Embryonic facial prominence (tissue), 1 donor: ENCODE data around the gene DLEC1.

Experiments used
- DNase-seq: peaks from one replicate; pipeline ENCODE4 v3.0.0-alpha.2; 2016; ENCODE audit errors: extremely low spot score

The DLEC1 gene, protein sequence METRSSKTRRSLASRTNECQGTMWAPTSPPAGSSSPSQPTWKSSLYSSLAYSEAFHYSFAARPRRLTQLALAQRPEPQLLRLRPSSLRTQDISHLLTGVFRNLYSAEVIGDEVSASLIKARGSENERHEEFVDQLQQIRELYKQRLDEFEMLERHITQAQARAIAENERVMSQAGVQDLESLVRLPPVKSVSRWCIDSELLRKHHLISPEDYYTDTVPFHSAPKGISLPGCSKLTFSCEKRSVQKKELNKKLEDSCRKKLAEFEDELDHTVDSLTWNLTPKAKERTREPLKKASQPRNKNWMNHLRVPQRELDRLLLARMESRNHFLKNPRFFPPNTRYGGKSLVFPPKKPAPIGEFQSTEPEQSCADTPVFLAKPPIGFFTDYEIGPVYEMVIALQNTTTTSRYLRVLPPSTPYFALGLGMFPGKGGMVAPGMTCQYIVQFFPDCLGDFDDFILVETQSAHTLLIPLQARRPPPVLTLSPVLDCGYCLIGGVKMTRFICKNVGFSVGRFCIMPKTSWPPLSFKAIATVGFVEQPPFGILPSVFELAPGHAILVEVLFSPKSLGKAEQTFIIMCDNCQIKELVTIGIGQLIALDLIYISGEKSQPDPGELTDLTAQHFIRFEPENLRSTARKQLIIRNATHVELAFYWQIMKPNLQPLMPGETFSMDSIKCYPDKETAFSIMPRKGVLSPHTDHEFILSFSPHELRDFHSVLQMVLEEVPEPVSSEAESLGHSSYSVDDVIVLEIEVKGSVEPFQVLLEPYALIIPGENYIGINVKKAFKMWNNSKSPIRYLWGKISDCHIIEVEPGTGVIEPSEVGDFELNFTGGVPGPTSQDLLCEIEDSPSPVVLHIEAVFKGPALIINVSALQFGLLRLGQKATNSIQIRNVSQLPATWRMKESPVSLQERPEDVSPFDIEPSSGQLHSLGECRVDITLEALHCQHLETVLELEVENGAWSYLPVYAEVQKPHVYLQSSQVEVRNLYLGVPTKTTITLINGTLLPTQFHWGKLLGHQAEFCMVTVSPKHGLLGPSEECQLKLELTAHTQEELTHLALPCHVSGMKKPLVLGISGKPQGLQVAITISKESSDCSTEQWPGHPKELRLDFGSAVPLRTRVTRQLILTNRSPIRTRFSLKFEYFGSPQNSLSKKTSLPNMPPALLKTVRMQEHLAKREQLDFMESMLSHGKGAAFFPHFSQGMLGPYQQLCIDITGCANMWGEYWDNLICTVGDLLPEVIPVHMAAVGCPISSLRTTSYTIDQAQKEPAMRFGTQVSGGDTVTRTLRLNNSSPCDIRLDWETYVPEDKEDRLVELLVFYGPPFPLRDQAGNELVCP (N-terminal part only)

DNA sequence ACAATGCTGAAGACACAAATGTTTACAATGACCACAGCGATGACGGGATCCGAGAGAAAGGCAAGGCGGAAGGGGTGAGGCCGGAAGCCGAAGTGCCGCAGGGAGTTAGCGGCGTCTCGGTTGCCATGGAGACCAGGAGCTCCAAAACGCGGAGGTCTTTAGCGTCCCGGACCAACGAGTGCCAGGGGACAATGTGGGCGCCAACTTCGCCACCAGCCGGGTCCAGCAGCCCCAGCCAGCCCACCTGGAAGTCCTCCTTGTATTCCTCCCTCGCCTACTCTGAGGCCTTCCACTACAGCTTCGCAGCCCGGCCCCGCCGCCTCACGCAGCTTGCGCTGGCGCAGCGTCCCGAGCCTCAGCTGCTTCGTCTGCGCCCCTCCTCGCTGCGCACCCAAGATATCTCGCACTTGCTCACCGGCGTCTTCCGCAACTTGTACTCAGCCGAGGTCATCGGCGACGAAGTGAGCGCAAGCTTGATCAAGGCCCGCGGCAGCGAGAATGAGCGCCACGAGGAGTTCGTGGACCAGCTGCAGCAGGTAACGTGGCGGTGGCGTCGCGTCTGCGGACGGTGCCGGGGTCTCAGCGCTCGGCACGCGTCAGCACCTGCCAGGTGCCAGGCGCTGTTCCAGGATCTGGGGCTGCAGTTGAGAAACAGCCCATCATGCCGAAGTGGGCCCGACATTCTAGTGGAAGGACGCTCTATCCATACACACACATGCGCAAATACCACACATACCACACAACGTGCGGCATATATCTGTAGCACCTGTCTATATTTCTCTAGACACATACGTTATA, at the start of gene DLEC1:
Gene DLEC1, plus strand, starts transcription at position 108 of the 798 bp plus-strand sequence. Its CDS starts 18 bp downstream, at position 126.
- no peak for DNase-seq

GRCh38 chr3:37989821-37990480, 49.1 kb upstream of the DLEC1 start:
- no peak for DNase-seq

DNA sequence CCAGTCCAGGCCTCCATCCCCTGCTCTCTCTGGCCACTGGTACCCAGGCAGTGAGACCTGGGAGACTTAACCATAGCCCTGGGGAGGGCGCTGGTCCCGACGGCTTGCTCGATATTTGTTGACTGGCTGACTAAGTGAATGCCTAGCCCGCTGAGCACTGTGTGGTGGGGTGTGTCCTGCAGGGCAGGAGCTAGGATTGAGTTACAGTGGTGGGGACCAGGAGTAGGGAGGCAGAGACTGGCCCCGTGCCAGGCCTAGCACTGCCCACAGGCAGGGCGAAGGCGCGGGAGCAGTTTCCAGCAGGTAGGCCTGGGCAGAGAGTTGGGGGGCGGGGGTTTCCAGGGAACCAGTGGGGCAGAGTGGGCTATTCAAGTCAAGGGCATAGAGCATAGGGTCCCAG, 48.5 kb upstream of the DLEC1 start, which contains the start of gene VILL:
Gene VILL, plus strand, starts transcription at position 260 of the 400 bp plus-strand sequence. CDS start 2,887 bp downstream, outside the sequence.
- no peak for DNase-seq

- no peak for DNase-seq
These were observed 47.9 kb upstream of the DLEC1 start for GRCh38 chr3:37991109-37991508.

GRCh38 chr3:37991823-37992222, 47.2 kb upstream of the DLEC1 start:
- no peak for DNase-seq

DNA sequence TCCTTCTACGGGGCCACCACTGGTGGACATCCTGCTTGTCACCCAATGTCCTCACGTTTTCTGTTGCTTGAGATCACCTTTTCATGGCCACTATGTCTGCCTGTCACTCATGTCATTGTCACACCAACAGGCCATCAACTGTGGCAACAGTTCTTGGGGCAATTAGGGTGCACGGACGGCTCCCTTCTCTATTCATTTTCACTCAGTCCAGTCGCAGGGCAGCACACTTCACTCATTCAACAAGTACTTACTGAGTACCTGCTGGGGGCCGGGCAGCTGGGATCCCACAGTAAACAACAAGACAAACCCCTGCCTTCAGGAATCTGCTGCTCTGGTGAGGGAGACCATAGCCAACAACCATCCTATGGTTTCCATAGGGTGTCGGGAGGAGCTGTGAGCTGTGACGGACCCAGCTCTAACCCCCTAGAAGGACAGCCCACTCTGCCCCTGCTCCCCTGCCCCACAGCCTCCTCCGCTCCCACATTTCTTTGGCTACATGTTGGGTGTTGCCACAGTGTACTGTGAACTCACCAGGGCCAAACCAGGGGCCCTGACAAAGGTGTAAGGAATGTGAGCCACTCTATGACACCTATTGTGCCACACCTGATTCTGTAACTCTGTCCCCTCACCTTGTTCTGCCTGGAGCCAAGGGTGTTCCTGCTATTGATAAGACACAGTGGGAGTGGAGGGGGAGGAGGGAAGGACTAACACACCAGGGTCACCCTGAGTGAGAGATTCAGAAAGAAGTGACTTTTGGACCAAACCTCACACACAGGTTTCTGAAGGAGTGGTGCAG, 46.5 kb upstream of the DLEC1 start:
- DNase-seq: no peak

GRCh38 chr3:37993067-37993455, 45.9 kb upstream of the DLEC1 start:
- DNase-seq: no peak

DNA sequence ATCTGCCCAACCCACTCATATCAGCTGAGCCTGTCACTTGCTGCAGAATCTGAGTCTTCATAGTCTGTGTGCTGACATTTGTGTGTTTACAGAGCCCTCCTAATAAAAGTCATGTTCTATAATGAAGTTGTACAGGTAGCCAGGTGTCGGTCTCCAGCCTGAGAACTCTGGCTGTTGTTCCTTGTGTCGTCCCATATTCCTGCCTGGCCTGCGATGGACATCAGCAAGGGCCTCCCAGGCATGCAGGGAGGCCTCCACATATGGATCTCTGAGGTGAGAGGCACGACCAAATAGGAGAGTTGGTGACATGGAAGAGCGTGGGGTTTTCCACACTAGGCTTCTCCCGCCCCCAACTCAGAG, 45.6 kb upstream of the DLEC1 start:
- no peak for DNase-seq

DNA sequence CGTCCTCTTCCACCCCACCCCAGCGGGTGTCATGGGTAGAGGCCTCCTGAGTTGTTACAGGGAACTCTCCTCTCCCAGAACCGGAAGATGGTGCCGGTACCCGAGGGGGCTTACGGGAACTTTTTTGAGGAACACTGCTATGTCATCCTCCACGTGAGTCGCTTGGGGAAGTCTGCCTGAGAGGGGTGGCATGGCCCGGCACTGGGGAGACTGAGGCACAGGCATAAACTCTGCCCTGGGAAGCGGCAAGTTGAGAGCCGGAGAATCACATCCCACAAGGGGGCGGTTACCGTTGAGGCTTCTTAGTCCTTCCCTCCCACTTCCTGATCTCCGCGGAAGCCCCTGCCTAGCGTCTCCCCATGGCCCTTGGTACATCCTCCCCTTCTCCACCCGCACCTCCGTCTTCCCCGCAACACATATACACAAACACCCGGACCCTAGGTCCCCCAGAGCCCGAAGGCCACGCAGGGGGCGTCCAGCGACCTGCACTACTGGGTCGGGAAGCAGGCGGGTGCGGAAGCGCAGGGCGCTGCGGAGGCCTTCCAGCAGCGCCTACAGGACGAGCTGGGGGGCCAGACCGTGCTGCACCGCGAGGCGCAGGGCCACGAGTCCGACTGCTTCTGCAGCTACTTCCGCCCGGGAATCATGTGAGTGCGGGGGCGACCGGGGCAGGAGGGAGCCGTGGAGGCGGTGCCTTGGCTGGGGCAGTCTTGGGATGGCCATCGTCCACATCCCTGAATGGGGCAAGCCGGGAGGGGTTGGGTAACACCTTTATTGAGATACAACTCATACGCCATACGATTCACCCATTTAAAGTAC, 45.0 kb upstream of the DLEC1 start:
- no peak for DNase-seq

DNA sequence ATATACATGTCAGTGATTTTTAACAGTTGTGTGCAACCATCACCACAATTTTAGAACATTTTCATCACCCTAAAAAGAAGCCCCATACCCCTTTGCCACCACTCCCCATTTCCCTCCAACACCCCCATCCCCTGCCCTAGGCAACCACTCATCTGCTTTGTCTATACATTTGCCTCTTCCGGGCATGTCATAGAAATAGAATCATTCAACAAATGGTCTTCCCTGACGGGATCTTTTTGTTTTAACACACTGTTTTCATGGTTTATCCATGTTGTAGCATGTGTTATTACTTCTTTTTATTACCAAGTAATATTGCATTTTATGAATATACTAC, 44.4 kb upstream of the DLEC1 start:
- DNase-seq: no peak

GRCh38 chr3:37995652-37996641, 43.1 kb upstream of the DLEC1 start:
- no peak for DNase-seq

DNA sequence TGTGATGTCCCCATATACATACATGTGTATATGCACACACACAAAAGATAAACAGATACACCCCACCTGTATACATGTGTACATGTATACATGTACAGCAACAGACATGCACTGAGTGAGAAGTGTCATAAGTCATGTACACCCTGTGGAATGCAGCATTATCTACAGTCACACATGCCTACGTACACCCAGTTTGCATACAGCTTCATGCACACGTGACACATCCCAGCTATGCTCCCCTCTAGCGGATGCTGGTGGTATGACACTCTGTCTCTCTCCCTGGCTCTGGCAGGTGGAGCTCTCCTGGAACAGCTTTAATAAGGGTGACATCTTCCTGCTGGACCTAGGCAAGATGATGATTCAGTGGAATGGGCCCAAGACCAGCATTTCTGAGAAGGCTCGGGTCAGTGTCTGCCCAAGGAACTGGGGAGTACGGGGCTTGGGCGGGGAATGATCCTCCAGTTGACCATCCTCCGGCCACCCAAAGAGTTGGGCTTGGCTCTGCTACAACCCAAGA, 42.2 kb upstream of the DLEC1 start:
- DNase-seq: peak; percentile 51

DNA sequence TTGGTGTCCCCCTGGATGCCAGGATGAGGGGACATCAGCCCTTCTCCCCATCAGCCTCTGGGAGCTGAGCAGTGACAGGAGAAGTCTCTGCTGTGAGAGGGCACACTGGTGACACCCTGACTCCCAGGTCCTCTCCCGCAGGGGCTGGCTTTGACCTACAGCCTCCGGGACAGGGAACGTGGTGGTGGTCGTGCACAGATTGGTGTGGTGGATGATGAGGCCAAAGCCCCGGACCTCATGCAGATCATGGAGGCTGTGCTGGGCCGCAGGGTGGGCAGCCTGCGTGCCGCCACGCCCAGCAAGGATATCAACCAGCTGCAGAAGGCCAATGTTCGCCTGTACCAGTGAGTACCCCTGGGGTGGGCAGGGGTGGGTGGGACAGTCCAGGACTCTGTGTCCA, 41.7 kb upstream of the DLEC1 start:
- DNase-seq: no peak

- no peak for DNase-seq
These were observed 41.1 kb upstream of the DLEC1 start for GRCh38 chr3:37997791-37998370.

GRCh38 chr3:37999836-38000235, 39.2 kb upstream of the DLEC1 start:
- no peak for DNase-seq

DNA sequence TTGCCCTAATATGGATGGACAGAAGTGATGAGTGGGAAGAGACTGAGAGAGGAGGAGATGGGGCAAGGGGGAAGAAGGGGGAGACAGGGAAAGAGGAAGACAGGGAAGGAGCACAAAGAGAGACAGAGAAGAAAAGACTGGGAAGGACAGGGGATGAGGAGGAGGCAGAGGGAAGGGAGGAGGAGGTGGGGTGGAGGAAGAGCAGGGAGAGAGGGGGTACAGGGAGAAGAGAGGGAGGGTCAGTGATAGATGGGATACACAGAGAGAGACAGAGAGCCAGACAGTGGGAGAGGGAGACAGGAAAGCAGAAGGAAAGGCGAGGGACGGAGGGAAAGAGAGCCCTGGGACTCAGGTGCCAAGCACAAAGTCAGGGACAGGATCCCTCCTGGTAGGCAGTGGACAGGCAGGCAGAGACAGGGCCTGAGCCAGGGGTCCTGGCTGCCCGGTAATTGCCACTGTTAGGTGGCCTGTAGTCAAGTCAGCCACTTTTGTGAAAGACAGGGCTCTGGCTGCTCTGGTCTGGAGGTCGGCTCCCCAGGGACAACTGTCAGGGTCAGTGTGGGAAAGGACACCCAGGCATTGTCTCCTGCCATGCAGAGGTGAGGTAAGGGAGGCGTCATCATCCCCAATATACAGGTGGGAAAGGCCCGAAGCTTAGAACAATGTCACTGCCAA, 38.6 kb upstream of the DLEC1 start:
- no peak for DNase-seq
